HepG2 (cell line): ENCODE measurements around the gene TSSK2. TPM values are rescaled to one million over a fixed set of nuclear protein-coding genes. Genes with fewer than 3 reads are reported as not detected.

ENCODE experiments used
- ATAC-seq: fragments of 200-7000 bp; cut with Tn5 transposase; 3 replicates; pipeline ENCODE4 v1.9.1; 2020; ENCODE audit warnings: mild to moderate bottlenecking, moderate library complexity
- BruUV-seq: library from RNA; stranded (reverse); fragments of 400-500 nt; replicated peaks from 2 replicates; lab custom pipeline; 2021; lab: Mats Ljungman, UMichigan
- CTCF ChIA-PET: fragments of 300-600 bp; formaldehyde crosslinking; extraction: SDS; loops from one replicate; lab custom pipeline; 2021; ENCODE audit warnings: low total read pairs, inconsistent platforms, low intra/inter-chr PET ratio; lab: Yijun Ruan, JAX
- POLR2A ChIA-PET: fragments of 350-600 bp; sonication (Branson Sonifier 250); formaldehyde crosslinking; loops from one replicate; lab custom pipeline; 2020; ENCODE audit warnings: antibody characterized with exemption, inconsistent platforms; lab: Yijun Ruan, JAX
- DNase-seq: peaks from one replicate; pipeline ENCODE4 v3.0.0-alpha.2; 2015; ENCODE audit warnings: low spot score
- FAIRE-seq: peaks from 3 replicates; lab custom pipeline; 2011; peaks lifted over from hg19 to GRCh38; lab: Jason Lieb, UNC
- H2AFZ ChIP-seq: one replicate; pipeline ENCODE4 v1.6.1; 2011; ENCODE audit warnings: low read length, inconsistent platforms
- H3K27ac ChIP-seq: fragments of 300-600 bp; 3 replicates; pipeline ENCODE4 v1.8.0; 2011; ENCODE audit warnings: mixed run types, mild to moderate bottlenecking, mixed read lengths, low read length, inconsistent platforms; ENCODE audit not compliant: insufficient read depth; ENCODE audit errors: extremely low read length
- H3K27me3 ChIP-seq, 2 experiments: fragments of 200-600 bp in 1 of 2; 2 replicates in 1 of 2; 3 replicates in 1 of 2; pipeline versions ENCODE4 v1.6.0 to v1.8.0; 2011; ENCODE audit warnings: low read length in 2 of 2, mild to moderate bottlenecking in 2 of 2, moderate library complexity in 2 of 2, inconsistent platforms in 1 of 2; ENCODE audit not compliant: insufficient read depth in 2 of 2, control insufficient read depth in 1 of 2
- H3K36me3 ChIP-seq, 2 experiments: fragments of 200-600 bp in 1 of 2; replicated peaks in 1 of 2; 2 replicates in 1 of 2; 3 replicates in 1 of 2; pipeline versions ENCODE4 v1.5.1 to v1.8.0; 2011; ENCODE audit warnings: low read length in 2 of 2, inconsistent platforms in 1 of 2; ENCODE audit not compliant: insufficient read depth in 2 of 2, control insufficient read depth in 1 of 2
- H3K4me1 ChIP-seq: 2 replicates; pipeline ENCODE4 v1.5.1; 2012; ENCODE audit warnings: low read length, inconsistent platforms; ENCODE audit not compliant: insufficient read depth
- H3K4me2 ChIP-seq: 2 replicates; pipeline ENCODE4 v1.6.0; 2011; ENCODE audit warnings: low read depth, low read length, inconsistent platforms
- H3K4me3 ChIP-seq, 3 experiments: fragments of 200-600 bp in 1 of 3; sonication (generic), shearing (Covaris generic) in 1 of 3; replicated peaks in 1 of 3; 2 replicates each; pipeline ENCODE4 v1.5.1; 2011 to 2016; ENCODE audit warnings: low read length in 3 of 3, inconsistent platforms in 2 of 3, low read depth in 2 of 3, mild to moderate bottlenecking in 2 of 3, control low read depth in 1 of 3, mixed read lengths in 1 of 3; ENCODE audit not compliant: insufficient read depth in 1 of 3
- H3K79me2 ChIP-seq: one replicate; pipeline ENCODE4 v1.6.1; 2011; ENCODE audit warnings: low read length, inconsistent platforms; ENCODE audit not compliant: insufficient read depth
- H3K9ac ChIP-seq: 2 replicates; pipeline ENCODE4 v1.6.0; 2011; ENCODE audit warnings: mild to moderate bottlenecking, low read depth, low read length, inconsistent platforms; ENCODE audit not compliant: insufficient read depth
- H3K9me3 ChIP-seq: 2 replicates; pipeline ENCODE4 v1.5.1; 2012; ENCODE audit warnings: mild to moderate bottlenecking, low read length
- H4K20me1 ChIP-seq: 2 replicates; pipeline ENCODE4 v1.6.0; 2011; ENCODE audit warnings: inconsistent platforms, mild to moderate bottlenecking, low read length, moderate library complexity; ENCODE audit not compliant: insufficient read depth
- GABPA ChIP-seq, 2 experiments: IDR thresholded peaks; 2 replicates each; pipeline ENCODE4 v1.6.1; 2011 to 2016; ENCODE audit warnings: low read depth in 2 of 2, low read length in 1 of 2, missing biosample characterization in 1 of 2, missing genetic modification characterization in 1 of 2
- MBNL3 ChIP-seq: fragments of 250-450 bp; sonication (Bioruptor Pico); conservative IDR thresholded peaks from 2 replicates; pipeline ENCODE4 v1.8.0; 2022; ENCODE audit warnings: mild to moderate bottlenecking, inconsistent platforms
- MLLT10 ChIP-seq: sonication (generic); formaldehyde crosslinking; IDR thresholded peaks from 2 replicates; pipeline ENCODE4 v1.4.0; 2020; ENCODE audit warnings: missing genetic modification reagents
- PCBP1 ChIP-seq: fragments of 200-400 bp; formaldehyde crosslinking; IDR thresholded peaks from 2 replicates; pipeline ENCODE4 v1.6.1; 2017; ENCODE audit warnings: mild to moderate bottlenecking, low read depth, low read length, borderline replicate concordance
- ZNF136 ChIP-seq: sonication (generic); formaldehyde crosslinking; IDR thresholded peaks from 2 replicates; pipeline ENCODE4 v1.8.1; 2022; ENCODE audit warnings: low read depth, mild to moderate bottlenecking, moderate library complexity, missing genetic modification reagents
- ZNF274 ChIP-seq: sonication (generic); formaldehyde crosslinking; IDR thresholded peaks from 2 replicates; pipeline ENCODE4 v1.5.1; 2020; ENCODE audit warnings: mild to moderate bottlenecking, missing genetic modification reagents
- ZNF543 ChIP-seq: sonication (generic); formaldehyde crosslinking; IDR thresholded peaks from 2 replicates; pipeline ENCODE4 v1.4.0; 2020; ENCODE audit warnings: mild to moderate bottlenecking, missing genetic modification reagents
- ZSCAN22 ChIP-seq: sonication (generic); formaldehyde crosslinking; IDR thresholded peaks from 2 replicates; pipeline ENCODE4 v1.4.0; 2020; ENCODE audit warnings: mild to moderate bottlenecking, missing genetic modification reagents
- WGBS: methylation state at CpG from one replicate; pipeline ENCODE4 v1.1.6; 2017; ENCODE audit warnings: low lambda C conversion rate; 5-methylcytosine and 5-hydroxymethylcytosine counted together
- in situ Hi-C: cut with HindIII; loops from 2 replicates; pipeline ENCODE4 v1.10.0; 2017; ENCODE audit warnings: low pct_unique_long_range_greater_than_20kb; ENCODE audit not compliant: extremely low pct_ligation_motif_present
- intact Hi-C: fragments of 100-400 bp; cut with micrococcal nuclease; formaldehyde crosslinking; loops from one replicate; pipeline ENCODE4 v1.10.0; 2022; ENCODE audit not compliant: unreplicated experiment
- polyA plus RNA-seq, 8 experiments: library from polyadenylated mRNA; depleted of rRNA in 3 of 8; stranded (reverse) in 7 of 8; unstranded in 1 of 8; fragments of >200 nt; fragmentation: Illumina TruSeq in 4 of 8; extraction: Trizol in 4 of 8; gene quantifications; 2 replicates each; pipeline versions ENCODE4 v1.2.1 to v1.2.3, GENCODE V29; 2011 to 2016; ENCODE audit warnings: low read depth in 4 of 8, missing spikeins in 1 of 8, mixed read lengths in 1 of 8; ENCODE audit not compliant: insufficient read depth in 1 of 8
- total RNA-seq, 5 experiments: library from RNA; depleted of rRNA; stranded (reverse); fragments of >200 nt; fragmentation: Illumina TruSeq; extraction: Trizol; gene quantifications; 2 replicates each; pipeline ENCODE4 v1.2.3, GENCODE V29; 2016; ENCODE audit warnings: low read depth in 1 of 5
- TF ChIP-seq, protein P1 (sequence below): sonication (generic); formaldehyde crosslinking; IDR thresholded peaks from 2 replicates; pipeline ENCODE4 v1.4.0; 2020; ENCODE audit warnings: missing genetic modification reagents, borderline replicate concordance
- TF ChIP-seq, protein P2 (sequence below): sonication (generic); formaldehyde crosslinking; IDR thresholded peaks from 2 replicates; pipeline ENCODE4 v1.4.0; 2020; ENCODE audit warnings: mild to moderate bottlenecking, missing genetic modification reagents
- TF ChIP-seq, protein P3 (sequence below): sonication (generic); formaldehyde crosslinking; conservative IDR thresholded peaks from 2 replicates; pipeline ENCODE4 v1.4.0; 2020; ENCODE audit warnings: missing genetic modification reagents
- TF ChIP-seq, protein P4 (sequence below): sonication (generic); formaldehyde crosslinking; IDR thresholded peaks from 2 replicates; pipeline ENCODE4 v1.8.1; 2023; ENCODE audit warnings: mild to moderate bottlenecking, missing genetic modification reagents
- TF ChIP-seq, protein P5 (sequence below): fragments of 450-650 bp; IDR thresholded peaks from 2 replicates; pipeline ENCODE4 v1.6.1; 2017

TSSK2 gene
- total and polyA plus RNA-seq, 2 of the 13 experiments (the other 11 are each of a cell fraction or from before 2014, with no cell fraction given), result not detected

DNA sequence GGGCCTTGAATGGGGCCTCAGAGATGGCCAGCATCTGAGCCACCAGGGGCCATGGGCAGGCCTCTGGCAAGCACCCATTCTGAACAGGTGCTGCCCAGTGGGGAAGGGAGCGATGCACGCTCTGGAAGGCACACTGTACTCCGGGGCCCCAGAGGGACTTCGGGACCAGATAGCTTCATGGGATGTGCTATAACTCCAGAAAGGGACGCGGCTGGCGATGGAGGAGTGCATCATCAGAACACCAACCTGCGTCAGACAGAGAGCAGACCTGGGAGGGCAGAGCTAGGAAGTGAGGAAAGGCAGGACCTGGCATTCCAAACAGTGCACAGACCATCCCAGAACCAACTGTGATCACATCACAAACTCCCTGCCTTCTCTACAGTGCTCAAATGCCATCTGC lies 25.7 kb upstream of the TSSK2 start:
- intact Hi-C loops (no loop called here), in situ Hi-C loops (no loop called here)
- H3K27ac ChIP-seq, result no peak overlapping the region
- no peak overlapping the region for H2AFZ ChIP-seq
- no peaks in the 10 kb centered on the region for H3K9me3 ChIP-seq
- TF ChIP-seq, protein P1, sequence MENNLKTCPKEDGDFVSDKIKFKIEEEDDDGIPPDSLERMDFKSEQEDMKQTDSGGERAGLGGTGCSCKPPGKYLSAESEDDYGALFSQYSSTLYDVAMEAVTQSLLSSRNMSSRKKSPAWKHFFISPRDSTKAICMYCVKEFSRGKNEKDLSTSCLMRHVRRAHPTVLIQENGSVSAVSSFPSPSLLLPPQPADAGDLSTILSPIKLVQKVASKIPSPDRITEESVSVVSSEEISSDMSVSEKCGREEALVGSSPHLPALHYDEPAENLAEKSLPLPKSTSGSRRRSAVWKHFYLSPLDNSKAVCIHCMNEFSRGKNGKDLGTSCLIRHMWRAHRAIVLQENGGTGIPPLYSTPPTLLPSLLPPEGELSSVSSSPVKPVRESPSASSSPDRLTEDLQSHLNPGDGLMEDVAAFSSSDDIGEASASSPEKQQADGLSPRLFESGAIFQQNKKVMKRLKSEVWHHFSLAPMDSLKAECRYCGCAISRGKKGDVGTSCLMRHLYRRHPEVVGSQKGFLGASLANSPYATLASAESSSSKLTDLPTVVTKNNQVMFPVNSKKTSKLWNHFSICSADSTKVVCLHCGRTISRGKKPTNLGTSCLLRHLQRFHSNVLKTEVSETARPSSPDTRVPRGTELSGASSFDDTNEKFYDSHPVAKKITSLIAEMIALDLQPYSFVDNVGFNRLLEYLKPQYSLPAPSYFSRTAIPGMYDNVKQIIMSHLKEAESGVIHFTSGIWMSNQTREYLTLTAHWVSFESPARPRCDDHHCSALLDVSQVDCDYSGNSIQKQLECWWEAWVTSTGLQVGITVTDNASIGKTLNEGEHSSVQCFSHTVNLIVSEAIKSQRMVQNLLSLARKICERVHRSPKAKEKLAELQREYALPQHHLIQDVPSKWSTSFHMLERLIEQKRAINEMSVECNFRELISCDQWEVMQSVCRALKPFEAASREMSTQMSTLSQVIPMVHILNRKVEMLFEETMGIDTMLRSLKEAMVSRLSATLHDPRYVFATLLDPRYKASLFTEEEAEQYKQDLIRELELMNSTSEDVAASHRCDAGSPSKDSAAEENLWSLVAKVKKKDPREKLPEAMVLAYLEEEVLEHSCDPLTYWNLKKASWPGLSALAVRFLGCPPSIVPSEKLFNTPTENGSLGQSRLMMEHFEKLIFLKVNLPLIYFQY, result no peak
- TF ChIP-seq ZNF543 (CRISPR knock-in tag) (no peak), ZNF274 (no peak), ZSCAN22 (CRISPR knock-in tag) (no peak), GABPA (IDR thresholded peaks at IDR 0.05; ENCODE audit: low read depth, low read length) (no peak), GABPA (CRISPR knock-in tag; IDR thresholded peaks at IDR 0.05; ENCODE audit: low read depth) (no peak), MBNL3 (CRISPR knock-in tag) (no peak), ZNF136 (CRISPR knock-in tag) (no peak), PCBP1 (no peak), MLLT10 (CRISPR knock-in tag) (no peak)
- TF ChIP-seq, protein P2, sequence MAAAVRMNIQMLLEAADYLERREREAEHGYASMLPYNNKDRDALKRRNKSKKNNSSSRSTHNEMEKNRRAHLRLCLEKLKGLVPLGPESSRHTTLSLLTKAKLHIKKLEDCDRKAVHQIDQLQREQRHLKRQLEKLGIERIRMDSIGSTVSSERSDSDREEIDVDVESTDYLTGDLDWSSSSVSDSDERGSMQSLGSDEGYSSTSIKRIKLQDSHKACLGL (CRISPR knock-in tag), result no peak
- TF ChIP-seq, protein P3, sequence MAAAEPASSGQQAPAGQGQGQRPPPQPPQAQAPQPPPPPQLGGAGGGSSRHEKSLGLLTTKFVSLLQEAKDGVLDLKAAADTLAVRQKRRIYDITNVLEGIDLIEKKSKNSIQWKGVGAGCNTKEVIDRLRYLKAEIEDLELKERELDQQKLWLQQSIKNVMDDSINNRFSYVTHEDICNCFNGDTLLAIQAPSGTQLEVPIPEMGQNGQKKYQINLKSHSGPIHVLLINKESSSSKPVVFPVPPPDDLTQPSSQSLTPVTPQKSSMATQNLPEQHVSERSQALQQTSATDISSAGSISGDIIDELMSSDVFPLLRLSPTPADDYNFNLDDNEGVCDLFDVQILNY (CRISPR knock-in tag), result no peak
- TF ChIP-seq, protein P4, sequence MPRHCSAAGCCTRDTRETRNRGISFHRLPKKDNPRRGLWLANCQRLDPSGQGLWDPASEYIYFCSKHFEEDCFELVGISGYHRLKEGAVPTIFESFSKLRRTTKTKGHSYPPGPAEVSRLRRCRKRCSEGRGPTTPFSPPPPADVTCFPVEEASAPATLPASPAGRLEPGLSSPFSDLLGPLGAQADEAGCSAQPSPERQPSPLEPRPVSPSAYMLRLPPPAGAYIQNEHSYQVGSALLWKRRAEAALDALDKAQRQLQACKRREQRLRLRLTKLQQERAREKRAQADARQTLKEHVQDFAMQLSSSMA (CRISPR knock-in tag), result no peak
- TF ChIP-seq, protein P5, sequence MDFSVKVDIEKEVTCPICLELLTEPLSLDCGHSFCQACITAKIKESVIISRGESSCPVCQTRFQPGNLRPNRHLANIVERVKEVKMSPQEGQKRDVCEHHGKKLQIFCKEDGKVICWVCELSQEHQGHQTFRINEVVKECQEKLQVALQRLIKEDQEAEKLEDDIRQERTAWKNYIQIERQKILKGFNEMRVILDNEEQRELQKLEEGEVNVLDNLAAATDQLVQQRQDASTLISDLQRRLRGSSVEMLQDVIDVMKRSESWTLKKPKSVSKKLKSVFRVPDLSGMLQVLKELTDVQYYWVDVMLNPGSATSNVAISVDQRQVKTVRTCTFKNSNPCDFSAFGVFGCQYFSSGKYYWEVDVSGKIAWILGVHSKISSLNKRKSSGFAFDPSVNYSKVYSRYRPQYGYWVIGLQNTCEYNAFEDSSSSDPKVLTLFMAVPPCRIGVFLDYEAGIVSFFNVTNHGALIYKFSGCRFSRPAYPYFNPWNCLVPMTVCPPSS, result no peak
- H4K20me1 ChIP-seq, result peaks cover 35% of the 10 kb centered on the region
- POLR2A ChIA-PET, result no interaction called here
- ATAC-seq (no peak), DNase-seq (no peak), FAIRE-seq (no peak)
- no peak overlapping the region for H3K4me2 ChIP-seq
- peaks cover 1 to 11% of the 10 kb centered on the region in 2 experiments for H3K36me3 ChIP-seq
- H3K4me3 ChIP-seq, result no peak overlapping the region
- H3K4me1 ChIP-seq, result peaks cover 18% of the 10 kb centered on the region
- WGBS, result 100% methylated on average over 8 of the region's 8 CpGs
- H3K9ac ChIP-seq, result no peak overlapping the region
- H3K79me2 ChIP-seq, result peaks cover 84% of the 10 kb centered on the region
- no TSS peak for BruUV-seq
- H3K27me3 ChIP-seq, result no peaks in the 10 kb centered on the region
- CTCF ChIA-PET, result no interaction called here
